ENCODE data around the gene SFXN1.

- TF ChIP-seq CTCF (IDR thresholded peaks at IDR 0.05 in 2 of 3, conservative IDR thresholded peaks at IDR 0.05 in 1 of 3; ENCODE audit: insufficient read depth in 2 of 3, low read depth in 1 of 3, low read length in 3 of 3): no peak
- TF ChIP-seq HBP1 (CRISPR knock-in tag; IDR thresholded peaks at IDR 0.05): no peak
- TF ChIP-seq ZFP1 (CRISPR knock-in tag; IDR thresholded peaks at IDR 0.05): no peak
- no peak for TF ChIP-seq POLR2AphosphoS5 (IDR thresholded peaks at IDR 0.05; ENCODE audit: control insufficient read depth, insufficient read depth, low read depth, low read length)
- no peak for TF ChIP-seq POLR2A (conservative IDR thresholded peaks at IDR 0.05)
- no peak for TF ChIP-seq MTA2 (IDR thresholded peaks at IDR 0.05; ENCODE audit: low read depth)
- no peak for TF ChIP-seq CTCFL (IDR thresholded peaks at IDR 0.05; ENCODE audit: borderline replicate concordance, insufficient read depth, low read depth, low read length, poor library complexity, severe bottlenecking)
- no peak for TF ChIP-seq ELF1 (tag; IDR thresholded peaks at IDR 0.05)
- no peak for TF ChIP-seq SIX5 (IDR thresholded peaks at IDR 0.05; ENCODE audit: borderline replicate concordance in 1 of 2, insufficient read depth in 1 of 2, low read depth in 1 of 2, low read length in 2 of 2)
- no peak for TF ChIP-seq MAZ (CRISPR knock-in tag; conservative IDR thresholded peaks at IDR 0.05 in 1 of 2, IDR thresholded peaks at IDR 0.05 in 1 of 2)
- no peak for TF ChIP-seq ARNT (IDR thresholded peaks at IDR 0.05)
- TF ChIP-seq EP300 (IDR thresholded peaks at IDR 0.05; ENCODE audit: low read length): no peak
- TF ChIP-seq MAFK (IDR thresholded peaks at IDR 0.05; ENCODE audit: low read length): no peak
- TF ChIP-seq MYBL2 (IDR thresholded peaks at IDR 0.05; ENCODE audit: low read depth): no peak
- no peak for TF ChIP-seq MYBL2 (CRISPR knock-in tag; IDR thresholded peaks at IDR 0.05; ENCODE audit: borderline replicate concordance)
Measured at GRCh38 chr5:175460552-175460951, 17.8 kb upstream of the SFXN1 start.

Measured in K562 (cell line).